ENCODE results near the gene ST14. TPM values are rescaled to one million over a fixed set of nuclear protein-coding genes. Genes with fewer than 3 reads are reported as not detected.

The ST14 gene
- polyA plus RNA-seq, 1 donor (not counting 4 experiments of a cell fraction or from before 2014, with no cell fraction given) = 45.8 TPM

GRCh38 chr11:130128626-130129025 lies 31.0 kb upstream of the ST14 start:
- Histone ChIP-seq H4K20me1 (ENCODE audit: control insufficient read depth, extremely low read depth, insufficient read depth, low read length) (no peaks in the 10 kb centered on the region), H3K9me3 (ENCODE audit: control insufficient read depth, low read depth, low read length) (no peaks in the 10 kb centered on the region), H3K9me1 (ENCODE audit: control insufficient read depth, extremely low read depth, insufficient read depth, low read length) (peaks cover 2% of the 10 kb centered on the region), H3K36me3 (ENCODE audit: control insufficient read depth in 2 of 2, extremely low read depth in 1 of 2, insufficient read depth in 2 of 2, low read length in 2 of 2) (peaks cover 39 to 60% of the 10 kb centered on the region in 2 experiments), H3K4me1 (ENCODE audit: control insufficient read depth, extremely low read depth, insufficient read depth, low read length) (peaks cover 15% of the 10 kb centered on the region), H3K4me2 (ENCODE audit: control insufficient read depth, extremely low read depth, insufficient read depth, low read depth, low read length) (no peak overlapping the region), H3K27me3 (ENCODE audit: control insufficient read depth, extremely low read depth, insufficient read depth, low read length) (no peaks in the 10 kb centered on the region), H3K27ac (ENCODE audit: control insufficient read depth, insufficient read depth, low read length) (no peak overlapping the region), H3K79me2 (ENCODE audit: control insufficient read depth, insufficient read depth, low read length) (peaks cover 13% of the 10 kb centered on the region), H3K4me3 (ENCODE audit: control insufficient read depth in 2 of 3, extremely low read depth in 1 of 3, insufficient read depth in 2 of 3, low read depth in 1 of 3, low read length in 3 of 3) (no peak overlapping the region), H3K9ac (ENCODE audit: control insufficient read depth, extremely low read depth, insufficient read depth, low read length) (no peak overlapping the region), H2AFZ (ENCODE audit: control insufficient read depth, low read length) (no peak overlapping the region)
- FAIRE-seq (no peak), DNase-seq (ENCODE audit: low read depth, low spot score) (no peak)
- dilution Hi-C loops (cut with MboI; ENCODE audit: extremely low pct_ligation_motif_present, low sequenced_read_pairs) = loop anchor here (25.0 kb wide), 1 partner anchor 191 kb away; no protein-coding TSS in a partner anchor
- TF ChIP-seq EZH2 (IDR thresholded peaks at IDR 0.05; ENCODE audit: low read length) (no peak), CTCF (optimal IDR thresholded peaks at IDR 0.05 in 1 of 3, IDR thresholded peaks at IDR 0.05 in 1 of 3, conservative IDR thresholded peaks at IDR 0.05 in 1 of 3; ENCODE audit: extremely low read depth in 1 of 3, insufficient read depth in 2 of 3, low read length in 3 of 3) (no peak)

- TF ChIP-seq EZH2 (IDR thresholded peaks at IDR 0.05; ENCODE audit: low read length) (no peak), CTCF (optimal IDR thresholded peaks at IDR 0.05 in 1 of 3, IDR thresholded peaks at IDR 0.05 in 1 of 3, conservative IDR thresholded peaks at IDR 0.05 in 1 of 3; ENCODE audit: extremely low read depth in 1 of 3, insufficient read depth in 2 of 3, low read length in 3 of 3) (no peak)
- H3K79me2 ChIP-seq (ENCODE audit: control insufficient read depth, insufficient read depth, low read length) = peaks cover 11% of the 10 kb centered on the region
- peaks cover 39 to 68% of the 10 kb centered on the region in 2 experiments for H3K36me3 ChIP-seq (ENCODE audit: control insufficient read depth in 2 of 2, extremely low read depth in 1 of 2, insufficient read depth in 2 of 2, low read length in 2 of 2)
- FAIRE-seq = no peak
- H3K27ac ChIP-seq (ENCODE audit: control insufficient read depth, insufficient read depth, low read length) = no peak overlapping the region
- H2AFZ ChIP-seq (ENCODE audit: control insufficient read depth, low read length) = no peak overlapping the region
- dilution Hi-C loops (cut with MboI; ENCODE audit: extremely low pct_ligation_motif_present, low sequenced_read_pairs) = loop anchor here (25.0 kb wide), 1 partner anchor 193 kb away; no protein-coding TSS in a partner anchor
- H3K4me3 ChIP-seq (ENCODE audit: control insufficient read depth in 2 of 3, extremely low read depth in 1 of 3, insufficient read depth in 2 of 3, low read depth in 1 of 3, low read length in 3 of 3) = no peak overlapping the region
- peaks cover 2% of the 10 kb centered on the region for H3K9me1 ChIP-seq (ENCODE audit: control insufficient read depth, extremely low read depth, insufficient read depth, low read length)
- no peak for DNase-seq (ENCODE audit: low read depth, low spot score)
- no peak overlapping the region for H3K4me2 ChIP-seq (ENCODE audit: control insufficient read depth, extremely low read depth, insufficient read depth, low read depth, low read length)
- no peaks in the 10 kb centered on the region for H3K27me3 ChIP-seq (ENCODE audit: control insufficient read depth, extremely low read depth, insufficient read depth, low read length)
- H3K9ac ChIP-seq (ENCODE audit: control insufficient read depth, extremely low read depth, insufficient read depth, low read length) = no peak overlapping the region
- peaks cover 6% of the 10 kb centered on the region for H3K4me1 ChIP-seq (ENCODE audit: control insufficient read depth, extremely low read depth, insufficient read depth, low read length)
- no peaks in the 10 kb centered on the region for H3K9me3 ChIP-seq (ENCODE audit: control insufficient read depth, low read depth, low read length)
- no peaks in the 10 kb centered on the region for H4K20me1 ChIP-seq (ENCODE audit: control insufficient read depth, extremely low read depth, insufficient read depth, low read length)
Measured at GRCh38 chr11:130129922-130130321, 29.7 kb upstream of the ST14 start.

All from keratinocyte (primary cell).